ENCODE data around the gene ABCG4.
"Not testable (repeated sequence)": the region's sequence is repeated elsewhere in the genome, so short reads cannot be mapped to it uniquely, and the experiment has no call there.

The ABCG4 gene

GRCh38 chr11:119149018-119149785, at the start of gene ABCG4:
TSS of gene ABCG4 (plus strand) at chr11:119149052. CDS start at chr11:119149966, 914 bp downstream.
- peak; percentile 81 for DNase-seq (ENCODE audit: low spot score)

- DNase-seq (ENCODE audit: low spot score), result no peak
Measured at GRCh38 chr11:119099711-119100110, 49.1 kb upstream of the ABCG4 start.

- DNase-seq (ENCODE audit: low spot score), result no peak
Measured at GRCh38 chr11:119100246-119100970, 48.4 kb upstream of the ABCG4 start.

GRCh38 chr11:119100994-119101758, 47.7 kb upstream of the ABCG4 start:
- DNase-seq (ENCODE audit: low spot score), result no peak

- DNase-seq (ENCODE audit: low spot score), result peak; percentile 75
Measured at GRCh38 chr11:119101759-119102423, 47.0 kb upstream of the ABCG4 start, which contains the start of gene DPAGT1. TSS of gene DPAGT1 (minus strand) at chr11:119101853. CDS start at chr11:119101655, 198 bp downstream.

GRCh38 chr11:119103161-119103664, 45.6 kb upstream of the ABCG4 start:
- not testable (repeated sequence) for DNase-seq (ENCODE audit: low spot score)

- DNase-seq (ENCODE audit: low spot score), result peak; percentile 55
Measured at GRCh38 chr11:119103793-119104192, 45.1 kb upstream of the ABCG4 start.

- DNase-seq (ENCODE audit: low spot score), result peak; percentile 95
Measured at GRCh38 chr11:119106564-119107537, 42.0 kb upstream of the ABCG4 start, which contains the start of gene C2CD2L. TSS of gene C2CD2L (plus strand) at chr11:119107344. CDS start at chr11:119107742, 398 bp downstream.

GRCh38 chr11:119107538-119108145, 41.2 kb upstream of the ABCG4 start:
- DNase-seq (ENCODE audit: low spot score), result peak; percentile 65

- peak; percentile 72 for DNase-seq (ENCODE audit: low spot score)
Measured at GRCh38 chr11:119108146-119108856, 40.6 kb upstream of the ABCG4 start.

GRCh38 chr11:119108857-119109221, 40.0 kb upstream of the ABCG4 start:
- DNase-seq (ENCODE audit: low spot score), result no peak

- no peak for DNase-seq (ENCODE audit: low spot score)
Measured at GRCh38 chr11:119109843-119110242, 39.0 kb upstream of the ABCG4 start.

GRCh38 chr11:119110439-119110838, 38.4 kb upstream of the ABCG4 start:
- no peak for DNase-seq (ENCODE audit: low spot score)

- no peak for DNase-seq (ENCODE audit: low spot score)
Measured at GRCh38 chr11:119111361-119111925, 37.4 kb upstream of the ABCG4 start.

- no peak for DNase-seq (ENCODE audit: low spot score)
Measured at GRCh38 chr11:119112314-119113020, 36.4 kb upstream of the ABCG4 start.

- DNase-seq (ENCODE audit: low spot score), result no peak
Measured at GRCh38 chr11:119113716-119114115, 35.1 kb upstream of the ABCG4 start.

GRCh38 chr11:119114351-119114750, 34.5 kb upstream of the ABCG4 start:
- no peak for DNase-seq (ENCODE audit: low spot score)
